BLaER1 (cell line): Measurements from ENCODE around the gene WIPF3.

Experiments used
- H3K27ac ChIP-seq: shearing (Covaris generic); formaldehyde crosslinking; 2 replicates; pipeline ENCODE4 v1.8.1; 2022
- H3K27me3 ChIP-seq: shearing (Covaris generic); formaldehyde crosslinking; 2 replicates; pipeline ENCODE4 v1.8.1; 2022
- H3K36me3 ChIP-seq: shearing (Covaris generic); formaldehyde crosslinking; 2 replicates; pipeline ENCODE4 v1.8.1; 2022
- H3K4me1 ChIP-seq: shearing (Covaris generic); formaldehyde crosslinking; 2 replicates; pipeline ENCODE4 v1.8.1; 2022
- H3K4me2 ChIP-seq: shearing (Covaris generic); formaldehyde crosslinking; 2 replicates; pipeline ENCODE4 v1.8.1; 2022
- H3K4me3 ChIP-seq: shearing (Covaris generic); formaldehyde crosslinking; 2 replicates; pipeline ENCODE4 v1.8.1; 2022
- H3K9ac ChIP-seq: shearing (Covaris generic); formaldehyde crosslinking; 2 replicates; pipeline ENCODE4 v1.8.1; 2022
- H3K9me3 ChIP-seq: shearing (Covaris generic); formaldehyde crosslinking; 2 replicates; pipeline ENCODE4 v1.8.1; 2022
- H4K20me1 ChIP-seq: shearing (Covaris generic); formaldehyde crosslinking; 2 replicates; pipeline ENCODE4 v1.8.1; 2022
- Cebpa-rat ChIP-seq: shearing (Covaris generic); IDR thresholded peaks from 2 replicates; pipeline ENCODE4 v1.8.1; 2022

WIPF3 gene

GRCh38 chr7:29873644-29874294, 67.5 kb downstream of the WIPF3 start:
- H3K9ac ChIP-seq = no peak overlapping the region
- no peak overlapping the region for H3K4me3 ChIP-seq
- H4K20me1 ChIP-seq = no peaks in the 10 kb centered on the region
- H3K27ac ChIP-seq = no peak overlapping the region
- H3K4me1 ChIP-seq = no peaks in the 10 kb centered on the region
- H3K36me3 ChIP-seq = no peaks in the 10 kb centered on the region
- no peaks in the 10 kb centered on the region for H3K9me3 ChIP-seq
- no peaks in the 10 kb centered on the region for H3K27me3 ChIP-seq
- H3K4me2 ChIP-seq = no peak overlapping the region
- TF ChIP-seq Cebpa-rat = no peak

GRCh38 chr7:29875741-29876140, 69.4 kb downstream of the WIPF3 start:
- no peak overlapping the region for H3K9ac ChIP-seq
- TF ChIP-seq Cebpa-rat = no peak
- no peaks in the 10 kb centered on the region for H3K27me3 ChIP-seq

GRCh38 chr7:29877196-29877595, 70.9 kb downstream of the WIPF3 start:
- Histone ChIP-seq H3K4me1 (no peaks in the 10 kb centered on the region), H3K4me3 (no peak overlapping the region), H3K4me2 (no peak overlapping the region), H3K9me3 (no peaks in the 10 kb centered on the region), H3K27me3 (no peaks in the 10 kb centered on the region), H4K20me1 (no peaks in the 10 kb centered on the region), H3K9ac (no peak overlapping the region), H3K27ac (no peak overlapping the region), H3K36me3 (no peaks in the 10 kb centered on the region)
- TF ChIP-seq Cebpa-rat = no peak

More at GRCh38 chr7:29875741-29876140, 69.4 kb downstream of the WIPF3 start:
- Histone ChIP-seq H4K20me1 (no peaks in the 10 kb centered on the region), H3K36me3 (no peaks in the 10 kb centered on the region), H3K4me3 (no peak overlapping the region), H3K4me1 (no peaks in the 10 kb centered on the region), H3K9me3 (no peaks in the 10 kb centered on the region), H3K27ac (no peak overlapping the region), H3K4me2 (no peak overlapping the region)

- TF ChIP-seq Cebpa-rat = no peak
- Histone ChIP-seq H3K27ac (no peak overlapping the region), H3K9me3 (no peaks in the 10 kb centered on the region), H3K4me3 (no peak overlapping the region), H3K4me2 (no peak overlapping the region), H3K36me3 (no peaks in the 10 kb centered on the region), H3K27me3 (peaks cover under 1% of the 10 kb centered on the region; the same call in 1 of the 2 replicates), H4K20me1 (no peaks in the 10 kb centered on the region), H3K4me1 (no peaks in the 10 kb centered on the region), H3K9ac (no peak overlapping the region)
These were observed 71.9 kb downstream of the WIPF3 start for GRCh38 chr7:29878081-29878688.

GRCh38 chr7:29879609-29880008, 73.3 kb downstream of the WIPF3 start:
- TF ChIP-seq Cebpa-rat = no peak
- H3K36me3 ChIP-seq = no peaks in the 10 kb centered on the region
- H3K4me1 ChIP-seq = no peaks in the 10 kb centered on the region
- H3K4me2 ChIP-seq = no peak overlapping the region
- H3K27me3 ChIP-seq = peaks cover 11% of the 10 kb centered on the region
- H3K27ac ChIP-seq = no peak overlapping the region
- no peak overlapping the region for H3K4me3 ChIP-seq
- H3K9me3 ChIP-seq = no peaks in the 10 kb centered on the region
- H3K9ac ChIP-seq = no peak overlapping the region
- H4K20me1 ChIP-seq = no peaks in the 10 kb centered on the region

- no peaks in the 10 kb centered on the region for H4K20me1 ChIP-seq
- H3K36me3 ChIP-seq = no peaks in the 10 kb centered on the region
- H3K4me2 ChIP-seq = no peak overlapping the region
- H3K4me3 ChIP-seq = no peak overlapping the region
- no peak overlapping the region for H3K27ac ChIP-seq
- no peak for TF ChIP-seq Cebpa-rat
- H3K27me3 ChIP-seq = peaks cover 18% of the 10 kb centered on the region
- H3K9ac ChIP-seq = no peak overlapping the region
- H3K4me1 ChIP-seq = no peaks in the 10 kb centered on the region
- H3K9me3 ChIP-seq = no peaks in the 10 kb centered on the region
These were observed 75.4 kb downstream of the WIPF3 start for GRCh38 chr7:29881724-29882123.

- Histone ChIP-seq H3K9ac (no peak overlapping the region), H3K4me1 (no peaks in the 10 kb centered on the region), H4K20me1 (no peaks in the 10 kb centered on the region), H3K36me3 (no peaks in the 10 kb centered on the region), H3K9me3 (no peaks in the 10 kb centered on the region), H3K27ac (no peak overlapping the region), H3K27me3 (peaks cover 18% of the 10 kb centered on the region), H3K4me2 (no peak overlapping the region), H3K4me3 (no peak overlapping the region)
- TF ChIP-seq Cebpa-rat = no peak
These were observed 76.2 kb downstream of the WIPF3 start for GRCh38 chr7:29882481-29882880.

GRCh38 chr7:29883462-29884398, 77.4 kb downstream of the WIPF3 start:
- no peaks in the 10 kb centered on the region for H3K9me3 ChIP-seq
- no peak for TF ChIP-seq Cebpa-rat
- no peak overlapping the region for H3K4me2 ChIP-seq
- no peak overlapping the region for H3K4me3 ChIP-seq
- peaks cover 18% of the 10 kb centered on the region for H3K27me3 ChIP-seq
- no peak overlapping the region for H3K27ac ChIP-seq
- H4K20me1 ChIP-seq = no peaks in the 10 kb centered on the region
- H3K4me1 ChIP-seq = no peaks in the 10 kb centered on the region
- no peak overlapping the region for H3K9ac ChIP-seq
- H3K36me3 ChIP-seq = no peaks in the 10 kb centered on the region

GRCh38 chr7:29884399-29885272, 78.3 kb downstream of the WIPF3 start:
- Histone ChIP-seq H3K4me2 (no peak overlapping the region), H3K27ac (no peak overlapping the region), H3K9me3 (no peaks in the 10 kb centered on the region), H3K4me3 (no peak overlapping the region), H3K9ac (no peak overlapping the region), H3K4me1 (no peaks in the 10 kb centered on the region), H3K27me3 (peaks cover 18% of the 10 kb centered on the region), H3K36me3 (no peaks in the 10 kb centered on the region), H4K20me1 (no peaks in the 10 kb centered on the region)
- no peak for TF ChIP-seq Cebpa-rat
